Left cardiac atrium (tissue), 4 donors: ENCODE measurements around the gene USP36. TPM values are rescaled to one million over a fixed set of nuclear protein-coding genes. Genes with fewer than 3 reads are reported as not detected.

ENCODE experiments used
- ATAC-seq, 2 donors: fragments of 200-7000 bp; cut with Tn5 transposase; one replicate each; pipeline ENCODE4 v1.9.1; 2020; ENCODE audit warnings: mild to moderate bottlenecking in 2 of 2, moderate library complexity in 2 of 2
- DNase-seq: peaks from one replicate; pipeline ENCODE4 v3.0.0-alpha.2; 2020
- intact Hi-C, 2 donors: fragments of 100-400 bp; cut with DNase I; formaldehyde crosslinking; loops; one replicate each; pipeline versions ENCODE4 v1.14.1 to v1.15.1; 2022 to 2023
- total RNA-seq, 2 donors: library from RNA; stranded (reverse); fragmentation: NEBNext Ultra II Directional; extraction: Animal tissue kit (Norgen Biotek cat#: 25700); gene quantifications; one replicate each; pipeline ENCODE4 v1.2.1, GENCODE V29; 2021
- donor health status: DM: no; HTN: yes; CAD: no.
- donor health status: DM: no; HTN: yes; CAD: no; lungs with severe emphysema.
- donor health status: DM: yes; HTN: yes; CAD: no.
- donor health status: Dilated cardiomyopathy.

The USP36 gene
- total RNA-seq, 2 donors from 2014 or later, result 28.1 to 48.1 TPM

- ATAC-seq (no peak), DNase-seq (no peak)
- intact Hi-C loops, result no loop called here
Measured at GRCh38 chr17:78821961-78822360, 18.7 kb downstream of the USP36 start.

- intact Hi-C loops, result no loop called here
- ATAC-seq (no peak), DNase-seq (no peak)
Measured at GRCh38 chr17:78820841-78821240, 19.8 kb downstream of the USP36 start.

GRCh38 chr17:78819806-78820792, 20.5 kb downstream of the USP36 start:
- intact Hi-C loops, result no loop called here
- DNase-seq (no peak), ATAC-seq (peak in 1 of 2 donors; percentile 21)

- ATAC-seq (no peak), DNase-seq (no peak)
- intact Hi-C loops, result no loop called here
Measured at GRCh38 chr17:78819402-78819801, 21.2 kb downstream of the USP36 start.

GRCh38 chr17:78818932-78819331, 21.7 kb downstream of the USP36 start:
- intact Hi-C loops, result no loop called here
- ATAC-seq (peak in 1 of 2 donors; percentile 63), DNase-seq (no peak)

GRCh38 chr17:78818152-78818846, 22.3 kb downstream of the USP36 start:
- intact Hi-C loops, result no loop called here
- DNase-seq (no peak), ATAC-seq (no peak)

- intact Hi-C loops, result no loop called here
- ATAC-seq, result peak in 1 of 2 donors; percentile 45
- no peak for DNase-seq
Measured at GRCh38 chr17:78817123-78817522, 23.5 kb downstream of the USP36 start.

- ATAC-seq, result no peak
- no peak for DNase-seq
- intact Hi-C loops, result no loop called here
Measured at GRCh38 chr17:78815696-78816095, 24.9 kb downstream of the USP36 start.

GRCh38 chr17:78812855-78813254, 27.8 kb downstream of the USP36 start:
- ATAC-seq (peak in 1 of 2 donors; percentile 64), DNase-seq (no peak)
- intact Hi-C loops, result no loop called here

- no peak for DNase-seq
- intact Hi-C loops, result no loop called here
- no peak for ATAC-seq
Measured at GRCh38 chr17:78808163-78808562, 32.5 kb downstream of the USP36 start.

GRCh38 chr17:78806451-78806850, 34.2 kb downstream of the USP36 start:
- ATAC-seq (no peak), DNase-seq (no peak)
- intact Hi-C loops, result no loop called here

- peak in 1 of 2 donors; percentile 32 for ATAC-seq
- DNase-seq, result no peak
- intact Hi-C loops, result no loop called here
Measured at GRCh38 chr17:78805301-78805700, 35.3 kb downstream of the USP36 start.

GRCh38 chr17:78804777-78805176, 35.8 kb downstream of the USP36 start:
- intact Hi-C loops, result no loop called here
- peak; percentile 32 to 42 for ATAC-seq
- peak; percentile 58 for DNase-seq

- ATAC-seq (peak in 1 of 2 donors; percentile 10), DNase-seq (no peak)
- intact Hi-C loops, result no loop called here
Measured at GRCh38 chr17:78803186-78803845, 37.3 kb downstream of the USP36 start.

- intact Hi-C loops, result no loop called here
- DNase-seq (no peak), ATAC-seq (no peak)
Measured at GRCh38 chr17:78802459-78802858, 38.2 kb downstream of the USP36 start.

GRCh38 chr17:78802008-78802407, 38.6 kb downstream of the USP36 start:
- ATAC-seq, result no peak
- intact Hi-C loops, result no loop called here
- DNase-seq, result no peak

- intact Hi-C loops, result no loop called here
- no peak for ATAC-seq
Measured at GRCh38 chr17:78800132-78800931, 40.3 kb downstream of the USP36 start.

GRCh38 chr17:78798695-78799559, 41.7 kb downstream of the USP36 start:
- intact Hi-C loops, result loop anchor here (5.0 kb wide), 1 partner anchor 302 kb away; no protein-coding TSS in a partner anchor
- ATAC-seq (peak in 1 of 2 donors; percentile 45), DNase-seq (no peak)

More at GRCh38 chr17:78800132-78800931, 40.3 kb downstream of the USP36 start:
- no peak for DNase-seq
